K562 (cell line): ENCODE results near the gene SLC2A6. TPM values are rescaled to one million over a fixed set of nuclear protein-coding genes. Genes with fewer than 3 reads are reported as not detected.

Experiments
- ATAC-seq: fragments of 200-7000 bp; cut with Tn5 transposase; 3 replicates; pipeline ENCODE4 v1.9.1; 2020; ENCODE audit warnings: moderate library complexity
- BruUV-seq: library from RNA; stranded (reverse); fragments of 400-500 nt; replicated peaks from 2 replicates; lab custom pipeline; 2021; lab: Mats Ljungman, UMichigan
- CTCF ChIA-PET: fragments of 300-600 bp; formaldehyde crosslinking; extraction: SDS; loops from one replicate; lab custom pipeline; 2021; ENCODE audit warnings: low intra/inter-chr PET ratio; lab: Yijun Ruan, JAX
- POLR2A ChIA-PET: fragments of 300-600, 350-650 bp; sonication (Branson Sonifier 250); formaldehyde crosslinking; extraction: SDS; loops from one replicate; lab custom pipeline; 2021; ENCODE audit warnings: antibody characterized with exemption, inconsistent platforms; lab: Yijun Ruan, JAX
- DNase-seq, 4 experiments: peaks; one replicate each; pipeline versions ENCODE4 v3.0.0 to v3.0.0-alpha.2; 2011 to 2018; ENCODE audit warnings: low spot score in 3 of 4, mixed read lengths in 3 of 4; ENCODE audit errors: extremely low read depth in 1 of 4
- FAIRE-seq: peaks from 2 replicates; lab custom pipeline; 2011; peaks lifted over from hg19 to GRCh38; lab: Jason Lieb, UNC
- H2AFZ ChIP-seq: 2 replicates; pipeline ENCODE4 v1.6.0; 2011; ENCODE audit warnings: low read depth, low read length, control low read depth, inconsistent platforms
- H3K27ac ChIP-seq: fragments of 200-600 bp; 3 replicates; pipeline ENCODE4 v1.8.0; 2011; ENCODE audit warnings: low read depth, mild to moderate bottlenecking, control low read depth, inconsistent platforms, low read length, moderate library complexity, mixed read lengths; ENCODE audit errors: extremely low read depth
- H3K27me3 ChIP-seq, 2 experiments: fragments of 300-600 bp in 1 of 2; 2 replicates in 1 of 2; 3 replicates in 1 of 2; pipeline versions ENCODE4 v1.6.0 to v1.8.0; 2011; ENCODE audit warnings: inconsistent platforms in 2 of 2, low read length in 2 of 2, mild to moderate bottlenecking in 1 of 2, mixed read lengths in 1 of 2, moderate library complexity in 1 of 2; ENCODE audit not compliant: control insufficient read depth in 2 of 2, insufficient read depth in 2 of 2
- H3K36me3 ChIP-seq: fragments of 300-600 bp; 3 replicates; pipeline ENCODE4 v1.8.0; 2011; ENCODE audit warnings: mild to moderate bottlenecking, low read length, inconsistent platforms; ENCODE audit not compliant: control insufficient read depth, insufficient read depth
- H3K4me1 ChIP-seq, 2 experiments: fragments of 200-600 bp in 1 of 2; replicated peaks in 1 of 2; 2 replicates in 1 of 2; 3 replicates in 1 of 2; pipeline versions ENCODE4 v1.5.1 to v1.8.0; 2011; ENCODE audit warnings: inconsistent platforms in 2 of 2, low read length in 2 of 2, mild to moderate bottlenecking in 1 of 2, mixed read lengths in 1 of 2, moderate library complexity in 1 of 2; ENCODE audit not compliant: control insufficient read depth in 2 of 2, insufficient read depth in 2 of 2
- H3K4me2 ChIP-seq: 2 replicates; pipeline ENCODE4 v1.6.1; 2011; ENCODE audit warnings: low read length, control low read depth, inconsistent platforms, mixed read lengths; ENCODE audit not compliant: insufficient read depth
- H3K4me3 ChIP-seq: fragments of 200-600 bp; sonication (generic), shearing (Covaris generic); 2 replicates; pipeline ENCODE4 v1.5.1; 2016; ENCODE audit warnings: control low read depth, inconsistent platforms
- H3K79me2 ChIP-seq: fragments of 200-600 bp; 3 replicates; pipeline ENCODE4 v1.8.0; 2011; ENCODE audit warnings: low read length, inconsistent platforms; ENCODE audit not compliant: control insufficient read depth, insufficient read depth
- H3K9ac ChIP-seq, 2 experiments: 2 replicates each; pipeline versions ENCODE4 v1.6.0 to v1.6.1; 2011; ENCODE audit warnings: low read depth in 2 of 2, low read length in 2 of 2, control low read depth in 1 of 2, inconsistent platforms in 1 of 2, mild to moderate bottlenecking in 1 of 2, mixed read lengths in 1 of 2; ENCODE audit not compliant: insufficient read depth in 1 of 2
- H3K9me1 ChIP-seq: one replicate; pipeline ENCODE4 v1.6.0; 2011; ENCODE audit warnings: inconsistent platforms, mild to moderate bottlenecking, low read length, moderate library complexity; ENCODE audit not compliant: control insufficient read depth, insufficient read depth
- H3K9me3 ChIP-seq: replicated peaks from 2 replicates; pipeline ENCODE4 v1.5.1; 2011; ENCODE audit warnings: low read depth, low read length, inconsistent platforms; ENCODE audit not compliant: control insufficient read depth, insufficient read depth
- H4K20me1 ChIP-seq: replicated peaks from 2 replicates; pipeline ENCODE4 v1.6.1; 2011; ENCODE audit warnings: low read length, inconsistent platforms, mixed read lengths; ENCODE audit not compliant: control insufficient read depth, insufficient read depth
- CREM ChIP-seq: IDR thresholded peaks from 2 replicates; pipeline ENCODE4 v1.6.1; 2014; ENCODE audit warnings: antibody characterized with exemption, low read depth
- HMGN3 ChIP-seq: IDR thresholded peaks from 2 replicates; pipeline ENCODE4 v1.6.1; 2011; ENCODE audit warnings: borderline replicate concordance, low read depth, mild to moderate bottlenecking, mixed read lengths, low read length; ENCODE audit not compliant: insufficient read length; ENCODE audit errors: extremely low read depth
- HNRNPK ChIP-seq: fragments of 200-400 bp; formaldehyde crosslinking; IDR thresholded peaks from one replicate; pipeline ENCODE4 v1.6.1; 2018; ENCODE audit warnings: mild to moderate bottlenecking, low read depth, low read length; ENCODE audit not compliant: poor library complexity, severe bottlenecking
- L3MBTL2 ChIP-seq: fragments of 450-650 bp; IDR thresholded peaks from 2 replicates; pipeline ENCODE4 v1.6.1; 2016; ENCODE audit warnings: mild to moderate bottlenecking, moderate library complexity
- SMAD4 ChIP-seq: fragments of 250-450 bp; sonication (Bioruptor Pico); conservative IDR thresholded peaks from 2 replicates; pipeline ENCODE4 v1.8.0; 2021; ENCODE audit warnings: inconsistent platforms, mild to moderate bottlenecking, moderate library complexity
- WGBS: fragments of 100-300 bp; shearing (Covaris generic); methylation state at CpG from one replicate; pipeline ENCODE4 v1.1.6; 2016; ENCODE audit warnings: low coverage, mixed read lengths; ENCODE audit not compliant: insufficient coverage; ENCODE audit errors: missing lambda C conversion rate; 5-methylcytosine and 5-hydroxymethylcytosine counted together
- in situ Hi-C: fragments of 300-500 bp; cut with MboI; formaldehyde crosslinking; loops from 4 replicates; pipeline ENCODE4 v1.15.0; 2018; ENCODE audit warnings: inconsistent platforms, mixed read lengths
- intact Hi-C: fragments of 100-400 bp; cut with micrococcal nuclease; formaldehyde crosslinking; loops from 2 replicates; pipeline ENCODE4 v1.14.2; 2022
- polyA plus RNA-seq, 8 experiments: library from polyadenylated mRNA; depleted of rRNA in 4 of 8; stranded (reverse) in 5 of 8; unstranded in 3 of 8; fragments of >200 nt; fragmentation: Nextera tagmentation in 2 of 8; fragmentation: Illumina TruSeq in 1 of 8; extraction: Ambion mirVana in 2 of 8; extraction: Trizol in 1 of 8; gene quantifications; 2 replicates each; pipeline versions ENCODE4 v1.2.1 to v1.2.3, GENCODE V29; 2011 to 2014; ENCODE audit warnings: inconsistent platforms in 1 of 8, missing spikeins in 1 of 8
- total RNA-seq, 7 experiments: library from RNA; depleted of rRNA in 6 of 7; stranded (reverse); fragments of >200 nt in 6 of 7; fragmentation: Illumina TruSeq in 2 of 7; extraction: Trizol in 2 of 7; gene quantifications; 2 replicates each; pipeline versions ENCODE4 v1.2.1 to v1.2.3, GENCODE V29; 2011 to 2021; ENCODE audit warnings: low replicate concordance in 1 of 7
- TF ChIP-seq, protein P1 (sequence below): fragments of 450-650 bp; formaldehyde crosslinking; IDR thresholded peaks from 2 replicates; pipeline ENCODE4 v1.4.0; 2020; ENCODE audit warnings: mild to moderate bottlenecking
- TF ChIP-seq, protein P2 (sequence below), 2 experiments: fragments of 450-650 bp in 1 of 2; IDR thresholded peaks; 2 replicates each; pipeline ENCODE4 v1.6.1; 2011 to 2017; ENCODE audit warnings: low read depth in 2 of 2, antibody characterized with exemption in 1 of 2, borderline replicate concordance in 1 of 2, low read length in 1 of 2, mild to moderate bottlenecking in 1 of 2, mixed read lengths in 1 of 2; ENCODE audit not compliant: control insufficient read depth in 1 of 2

Gene SLC2A6
- total and polyA plus RNA-seq, 9 of the 15 experiments (the other 6 are each of a cell fraction or from before 2014, with no cell fraction given) = 0.04 to 0.38 (median 0.09) TPM; not detected in 3

DNA sequence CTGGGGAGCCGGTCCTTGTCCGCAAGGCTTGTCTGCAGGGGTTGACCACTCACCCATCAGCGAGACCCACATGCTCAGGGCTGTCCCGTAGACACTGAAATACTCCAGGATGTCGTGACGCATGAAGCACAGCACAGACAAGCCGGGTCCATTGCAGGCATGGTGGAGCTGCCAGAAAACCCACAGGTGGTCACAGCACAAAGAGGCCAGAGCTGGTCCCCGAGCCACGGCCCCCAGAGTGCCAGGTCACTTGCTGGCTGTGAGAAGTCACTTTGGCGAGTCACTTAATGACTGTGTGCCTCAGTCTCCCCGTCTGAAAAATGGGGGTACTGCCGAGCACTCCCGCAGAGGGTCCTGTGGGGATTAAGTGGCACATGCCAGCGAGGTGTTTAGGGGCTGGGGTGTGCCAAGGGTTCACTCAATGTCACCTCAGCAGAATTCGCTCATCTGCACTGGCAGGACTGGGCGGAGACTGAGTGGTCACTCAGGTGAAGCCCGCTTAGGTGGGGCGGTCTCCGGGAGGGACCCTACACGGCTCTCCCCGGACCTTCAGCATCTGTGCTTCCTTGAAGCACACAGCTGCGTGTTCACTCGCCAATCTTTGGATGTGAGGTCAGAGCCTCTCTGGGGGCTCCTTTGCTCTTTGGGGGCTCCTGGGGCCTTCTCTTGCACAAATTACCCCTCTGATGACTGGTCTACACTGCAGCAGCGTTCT lies 41.4 kb upstream of the SLC2A6 start:
- CTCF ChIA-PET = no interaction called here
- no peak for FAIRE-seq
- BruUV-seq = no TSS peak

More for the DNA sequence above, 41.4 kb upstream of the SLC2A6 start:
- no peaks in the 10 kb centered on the region for H3K9me1 ChIP-seq
- TF ChIP-seq, protein P1, sequence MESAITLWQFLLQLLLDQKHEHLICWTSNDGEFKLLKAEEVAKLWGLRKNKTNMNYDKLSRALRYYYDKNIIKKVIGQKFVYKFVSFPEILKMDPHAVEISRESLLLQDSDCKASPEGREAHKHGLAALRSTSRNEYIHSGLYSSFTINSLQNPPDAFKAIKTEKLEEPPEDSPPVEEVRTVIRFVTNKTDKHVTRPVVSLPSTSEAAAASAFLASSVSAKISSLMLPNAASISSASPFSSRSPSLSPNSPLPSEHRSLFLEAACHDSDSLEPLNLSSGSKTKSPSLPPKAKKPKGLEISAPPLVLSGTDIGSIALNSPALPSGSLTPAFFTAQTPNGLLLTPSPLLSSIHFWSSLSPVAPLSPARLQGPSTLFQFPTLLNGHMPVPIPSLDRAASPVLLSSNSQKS (CRISPR knock-in tag) = no peak
- TF ChIP-seq, protein P2, sequence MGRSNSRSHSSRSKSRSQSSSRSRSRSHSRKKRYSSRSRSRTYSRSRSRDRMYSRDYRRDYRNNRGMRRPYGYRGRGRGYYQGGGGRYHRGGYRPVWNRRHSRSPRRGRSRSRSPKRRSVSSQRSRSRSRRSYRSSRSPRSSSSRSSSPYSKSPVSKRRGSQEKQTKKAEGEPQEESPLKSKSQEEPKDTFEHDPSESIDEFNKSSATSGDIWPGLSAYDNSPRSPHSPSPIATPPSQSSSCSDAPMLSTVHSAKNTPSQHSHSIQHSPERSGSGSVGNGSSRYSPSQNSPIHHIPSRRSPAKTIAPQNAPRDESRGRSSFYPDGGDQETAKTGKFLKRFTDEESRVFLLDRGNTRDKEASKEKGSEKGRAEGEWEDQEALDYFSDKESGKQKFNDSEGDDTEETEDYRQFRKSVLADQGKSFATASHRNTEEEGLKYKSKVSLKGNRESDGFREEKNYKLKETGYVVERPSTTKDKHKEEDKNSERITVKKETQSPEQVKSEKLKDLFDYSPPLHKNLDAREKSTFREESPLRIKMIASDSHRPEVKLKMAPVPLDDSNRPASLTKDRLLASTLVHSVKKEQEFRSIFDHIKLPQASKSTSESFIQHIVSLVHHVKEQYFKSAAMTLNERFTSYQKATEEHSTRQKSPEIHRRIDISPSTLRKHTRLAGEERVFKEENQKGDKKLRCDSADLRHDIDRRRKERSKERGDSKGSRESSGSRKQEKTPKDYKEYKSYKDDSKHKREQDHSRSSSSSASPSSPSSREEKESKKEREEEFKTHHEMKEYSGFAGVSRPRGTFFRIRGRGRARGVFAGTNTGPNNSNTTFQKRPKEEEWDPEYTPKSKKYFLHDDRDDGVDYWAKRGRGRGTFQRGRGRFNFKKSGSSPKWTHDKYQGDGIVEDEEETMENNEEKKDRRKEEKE (IDR thresholded peaks at IDR 0.05; ENCODE audit: borderline replicate concordance in 1 of 2, control insufficient read depth in 1 of 2, low read depth in 2 of 2, low read length in 1 of 2) = no peak
- TF ChIP-seq HMGN3 = no peak
- TF ChIP-seq L3MBTL2 = no peak
- no peak for TF ChIP-seq HNRNPK
- no peak for TF ChIP-seq CREM
- no peak for TF ChIP-seq SMAD4
- intact Hi-C loops (no loop called here), in situ Hi-C loops (no loop called here)
- peaks cover 46 to 92% of the 10 kb centered on the region in 2 experiments for H3K27me3 ChIP-seq
- peaks cover 11% of the 10 kb centered on the region for H4K20me1 ChIP-seq
- no peak overlapping the region for H3K9ac ChIP-seq
- H3K4me2 ChIP-seq = no peak overlapping the region
- no peaks in the 10 kb centered on the region for H3K9me3 ChIP-seq
- H3K4me1 ChIP-seq = peaks cover 0 to 14% of the 10 kb centered on the region in 2 experiments; a peak in 1 of 5 replicates
- no peaks in the 10 kb centered on the region for H3K79me2 ChIP-seq
- POLR2A ChIA-PET = no interaction called here
- H3K27ac ChIP-seq = no peak overlapping the region
- no peak overlapping the region for H2AFZ ChIP-seq
- WGBS = 4% methylated on average over 21 of the region's 24 CpGs
- no peak for DNase-seq
- no peak overlapping the region for H3K4me3 ChIP-seq
- H3K36me3 ChIP-seq = no peaks in the 10 kb centered on the region
- no peak for ATAC-seq
